Stimulated activated CD4-positive, alpha-beta T cell treated with anti-CD3 and anti-CD28 coated beads, Interleukin-2, amount 100 ng/mL, for 48 hours (primary cell): Measurements from ENCODE around the gene GLRA1.
"Not testable (repeated sequence)": the region's sequence is repeated elsewhere in the genome, so short reads cannot be mapped to it uniquely, and the experiment has no call there.

Experiments
- DNase-seq, 2 donors: peaks; one replicate each; pipeline ENCODE4 v3.0.0-alpha.2; 2020

GLRA1 gene

DNA sequence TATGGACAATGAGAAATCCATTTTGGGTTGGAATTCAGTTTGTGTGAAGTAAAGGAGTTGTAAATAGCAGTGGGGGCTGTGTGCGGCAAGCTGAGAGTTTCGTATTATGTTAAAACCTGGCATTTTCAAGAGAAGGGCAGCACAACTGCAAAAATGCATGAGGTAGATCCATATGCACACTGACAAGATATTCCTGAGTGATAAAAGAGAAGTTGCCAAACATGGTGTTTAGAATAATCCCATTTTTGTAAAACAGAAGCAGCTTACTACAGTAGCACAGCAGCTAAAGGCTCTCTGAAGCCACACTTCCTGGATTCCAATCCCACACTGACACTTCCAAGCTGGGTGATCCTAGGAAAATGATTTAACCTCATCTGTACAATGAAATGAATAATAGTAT lies 11.2 kb downstream of the GLRA1 start:
- DNase-seq, result no peak

DNA sequence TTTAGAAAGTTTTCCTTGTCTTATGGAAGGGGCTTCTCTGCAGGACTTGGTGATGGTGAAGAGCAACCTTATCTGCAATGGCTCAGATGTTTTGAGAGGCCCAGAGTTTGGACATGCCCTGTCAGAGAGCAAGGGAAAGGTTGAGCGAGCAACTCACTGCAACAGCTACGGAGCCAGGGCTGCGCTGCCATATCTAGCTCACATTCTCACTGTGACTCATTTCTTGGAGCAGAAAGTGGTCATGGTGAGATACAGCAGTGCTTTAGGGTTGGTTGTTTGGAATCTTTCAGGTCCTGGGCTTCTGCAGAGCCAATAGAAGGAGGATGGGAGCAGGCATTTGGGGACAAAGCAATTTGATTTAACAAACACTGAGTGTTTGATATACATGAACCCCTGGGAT lies 12.3 kb downstream of the GLRA1 start:
- DNase-seq, result no peak

DNA sequence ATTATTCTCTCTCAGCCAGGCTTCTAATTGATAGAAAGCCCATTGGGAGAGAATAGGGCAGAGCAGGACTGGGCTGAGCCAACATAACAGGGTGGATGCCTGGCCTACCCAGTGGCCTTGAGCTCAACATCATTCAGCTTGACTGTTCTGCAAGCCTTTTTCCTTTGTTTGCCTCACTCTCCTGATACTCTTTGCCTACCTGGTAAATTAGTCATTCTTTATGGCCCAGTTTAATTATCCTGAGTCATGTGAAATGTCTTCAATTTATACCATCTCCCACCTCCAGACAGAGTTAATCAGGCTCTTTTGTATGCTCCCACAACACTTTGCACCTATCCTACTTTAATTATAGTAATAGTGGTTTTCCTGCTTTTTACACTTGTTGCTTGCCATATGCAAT lies 13.6 kb downstream of the GLRA1 start:
- no peak for DNase-seq

DNA sequence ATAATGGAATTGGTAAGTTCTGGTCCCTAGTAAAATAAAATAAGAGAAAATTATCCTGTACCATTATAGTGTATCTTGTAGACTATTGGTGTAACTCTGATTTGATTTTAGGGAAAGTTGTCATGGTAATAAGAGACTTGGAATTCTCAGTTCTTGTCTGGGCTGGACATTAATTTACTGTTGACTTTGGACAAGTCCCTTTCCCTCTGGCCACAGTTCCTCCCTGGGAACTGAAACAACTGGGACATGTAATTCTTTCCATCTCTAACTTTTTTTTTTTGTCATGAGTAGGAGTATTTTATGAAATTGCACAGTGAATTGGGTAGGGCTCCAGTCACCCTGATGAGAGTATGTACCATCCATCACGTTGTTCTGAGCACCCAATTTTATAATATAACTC lies 15.0 kb downstream of the GLRA1 start:
- DNase-seq, result no peak

DNA sequence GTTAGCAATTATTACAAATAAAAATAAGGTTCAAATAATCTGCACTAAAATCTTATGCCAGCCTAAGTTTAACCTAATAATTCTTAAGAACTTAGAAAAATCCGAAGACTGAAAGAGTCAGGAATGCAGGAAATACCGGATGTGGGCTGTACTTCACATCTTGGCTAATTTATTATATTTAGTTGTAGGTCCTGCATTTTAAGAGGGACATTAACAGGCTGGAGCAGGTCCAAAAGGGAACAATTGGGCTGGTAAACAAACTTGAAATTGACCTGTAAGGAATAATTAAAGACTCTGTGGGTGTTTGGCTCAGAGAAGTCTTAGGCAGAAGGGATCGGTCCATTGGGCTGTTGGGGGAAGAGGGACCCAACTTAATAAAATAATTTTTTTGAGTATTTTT lies 18.4 kb downstream of the GLRA1 start:
- no peak for DNase-seq

DNA sequence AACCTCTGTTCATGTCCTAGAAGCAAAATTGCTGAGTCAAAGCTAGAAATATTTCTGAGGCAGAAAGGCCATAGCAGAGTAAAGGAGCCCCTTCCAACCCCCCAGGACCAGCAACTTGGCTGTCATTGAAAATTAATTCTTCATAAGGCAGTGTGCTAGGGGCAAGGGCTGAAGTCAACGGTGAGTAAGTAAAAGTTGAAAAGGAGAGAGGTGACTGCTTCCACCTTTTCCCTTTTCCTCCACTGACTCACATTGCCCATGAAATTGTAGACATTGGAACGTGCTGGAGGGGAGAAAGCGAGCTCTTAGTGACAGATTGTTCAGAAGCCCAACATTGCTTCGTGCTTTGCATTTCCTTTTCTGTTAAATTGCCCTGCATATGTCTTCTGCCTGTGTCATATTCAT lies 19.1 kb downstream of the GLRA1 start:
- DNase-seq, result no peak

DNA sequence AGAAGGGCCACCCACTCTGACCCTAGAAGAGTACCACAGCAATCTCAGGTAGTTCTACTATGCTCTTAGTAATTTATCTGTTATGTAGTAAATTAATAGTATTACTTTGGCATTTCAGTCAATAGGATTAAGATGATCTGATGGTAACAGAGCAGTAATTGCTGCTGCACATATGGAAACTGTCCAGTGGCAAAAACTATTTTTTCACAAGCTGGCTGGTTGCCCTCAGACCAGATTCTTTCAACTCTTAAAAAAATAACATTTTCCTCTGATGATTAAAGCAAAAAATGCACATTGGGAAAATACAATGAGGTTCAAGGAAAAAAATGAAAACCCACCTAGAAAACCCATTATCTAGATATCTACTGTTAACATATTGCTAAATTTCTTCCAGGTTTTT lies 19.7 kb downstream of the GLRA1 start:
- DNase-seq, result no peak

DNA sequence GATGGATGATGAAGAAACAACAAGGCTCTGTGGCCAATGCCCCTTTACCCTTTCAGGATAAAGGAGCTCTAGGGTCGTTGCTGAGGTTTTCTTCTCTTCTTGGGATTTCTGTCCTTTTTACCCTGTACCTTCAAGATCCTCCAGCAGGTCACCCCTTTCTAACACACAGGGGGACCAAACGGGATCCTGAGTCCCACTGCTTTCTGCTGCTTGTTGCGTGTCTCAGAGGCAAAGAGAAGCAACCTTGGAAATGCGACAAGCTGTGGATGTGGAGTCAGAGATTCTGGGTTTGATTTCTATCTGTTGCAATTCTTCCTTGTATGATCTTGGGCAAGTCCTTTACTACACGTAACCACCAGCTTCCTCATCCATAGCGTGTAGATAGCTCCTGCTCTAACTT lies 20.5 kb downstream of the GLRA1 start:
- no peak for DNase-seq

DNA sequence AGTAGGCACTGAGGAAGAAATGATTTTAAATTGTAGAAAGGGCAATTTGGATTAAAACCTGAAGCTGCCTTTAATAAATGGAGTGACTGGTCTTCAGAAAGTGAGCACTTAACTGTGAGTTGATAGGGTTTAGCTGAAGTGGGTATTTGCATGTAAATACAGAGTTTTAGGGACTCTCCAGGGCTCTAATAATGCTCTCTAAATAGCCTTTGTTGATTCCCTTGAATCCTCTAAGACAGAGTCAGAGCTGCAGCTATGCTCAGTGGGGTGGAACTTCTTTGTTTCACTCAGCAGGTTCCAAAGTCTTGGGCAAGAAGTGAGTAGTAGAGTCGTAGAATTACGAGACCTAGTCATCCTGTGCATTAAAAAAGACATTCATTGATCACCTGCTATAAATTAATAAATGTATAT lies 21.4 kb downstream of the GLRA1 start:
- no peak for DNase-seq

DNA sequence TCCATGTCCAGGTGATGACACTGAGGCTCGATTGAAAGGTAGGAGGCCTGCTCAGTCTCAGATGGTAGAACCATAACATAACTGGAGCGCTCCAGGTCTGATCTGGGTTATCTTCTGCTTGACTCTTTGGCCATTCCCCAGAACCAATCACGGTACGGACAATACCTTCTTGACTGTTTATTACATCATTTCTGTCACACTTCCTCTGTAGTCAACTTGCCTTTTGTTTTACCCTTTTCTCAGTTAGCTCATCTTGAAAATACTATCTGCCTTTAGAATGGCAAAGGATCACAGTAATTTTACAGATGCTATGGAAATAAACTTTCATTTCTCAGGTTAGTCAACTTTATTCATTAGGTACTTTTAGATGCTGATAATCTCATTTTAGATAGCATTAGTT lies 22.4 kb downstream of the GLRA1 start:
- DNase-seq, result no peak

DNA sequence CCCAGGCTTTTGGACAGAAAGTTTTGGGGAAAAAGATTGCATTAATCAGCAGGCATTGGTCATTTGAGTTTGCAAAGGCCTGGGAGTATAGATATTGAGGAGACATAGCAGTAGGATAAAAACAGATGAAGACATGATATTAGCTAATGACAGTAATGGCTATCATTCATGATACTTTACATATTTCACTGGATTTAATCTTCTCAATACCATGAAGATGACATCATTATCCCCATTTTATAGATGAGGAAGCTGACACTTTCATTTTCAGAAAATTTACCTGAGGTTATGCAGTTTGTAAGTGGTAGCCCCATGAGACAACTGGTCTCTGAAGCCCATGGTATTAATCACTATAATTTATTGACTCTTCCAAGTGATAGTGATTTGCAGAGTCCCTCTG lies 23.0 kb downstream of the GLRA1 start:
- no peak for DNase-seq

DNA sequence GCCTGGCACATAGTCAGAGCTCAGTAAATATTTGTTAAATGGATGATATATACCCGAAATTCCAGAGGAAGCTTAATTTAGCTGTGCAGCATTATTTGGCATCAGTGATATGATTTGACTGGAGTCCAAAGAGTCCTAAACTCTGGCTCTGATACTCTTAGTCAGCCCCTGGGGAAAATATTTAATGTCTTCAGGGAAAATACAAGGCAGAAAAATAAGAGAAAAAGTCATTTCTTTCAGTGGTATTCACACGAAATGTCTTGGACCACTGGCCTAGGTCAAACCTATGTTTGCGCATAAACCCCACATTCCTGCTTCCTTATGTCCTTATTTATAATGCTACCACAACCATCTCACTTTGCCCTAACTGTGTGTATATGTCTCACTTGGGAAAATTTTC lies 23.8 kb downstream of the GLRA1 start:
- no peak for DNase-seq

DNA sequence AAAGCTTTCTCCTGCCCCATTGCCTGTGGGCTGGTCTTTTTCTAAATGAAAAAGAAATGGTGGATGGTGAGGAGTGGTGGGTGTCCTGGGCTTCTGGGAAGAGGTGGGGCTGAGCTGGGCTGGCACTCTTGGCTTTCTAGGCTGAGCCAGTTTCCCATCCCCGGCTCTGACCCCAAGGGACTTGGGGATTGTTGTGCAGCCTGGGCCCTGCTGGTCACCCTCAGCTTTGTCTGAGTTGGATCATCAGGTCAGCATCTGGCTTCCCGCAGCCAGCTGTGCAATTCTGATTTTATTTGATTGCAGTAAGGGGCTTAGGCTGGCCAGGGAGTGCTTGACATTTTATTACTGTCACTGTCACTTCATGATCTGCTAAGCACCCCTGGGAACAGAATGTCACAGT lies 25.3 kb downstream of the GLRA1 start:
- no peak for DNase-seq

DNA sequence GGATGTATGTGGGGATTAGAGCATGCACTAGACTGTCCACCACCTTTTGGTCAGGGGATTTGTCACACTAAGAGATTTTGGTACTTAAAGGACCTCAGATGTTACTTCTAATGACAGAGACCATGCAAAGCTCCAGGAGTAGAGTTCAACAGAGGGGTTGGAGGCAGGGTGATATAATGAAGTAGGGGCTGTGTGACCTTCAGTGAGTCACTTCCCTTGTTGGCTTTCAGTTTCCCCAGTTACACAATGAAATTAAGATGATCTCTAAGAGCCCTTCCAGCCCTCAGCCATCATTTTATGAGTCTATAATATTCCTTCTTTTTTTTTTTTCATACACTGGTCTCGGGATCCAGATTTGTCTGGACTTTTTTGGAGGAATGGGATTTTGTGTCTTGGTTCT lies 26.8 kb downstream of the GLRA1 start:
- no peak for DNase-seq

DNA sequence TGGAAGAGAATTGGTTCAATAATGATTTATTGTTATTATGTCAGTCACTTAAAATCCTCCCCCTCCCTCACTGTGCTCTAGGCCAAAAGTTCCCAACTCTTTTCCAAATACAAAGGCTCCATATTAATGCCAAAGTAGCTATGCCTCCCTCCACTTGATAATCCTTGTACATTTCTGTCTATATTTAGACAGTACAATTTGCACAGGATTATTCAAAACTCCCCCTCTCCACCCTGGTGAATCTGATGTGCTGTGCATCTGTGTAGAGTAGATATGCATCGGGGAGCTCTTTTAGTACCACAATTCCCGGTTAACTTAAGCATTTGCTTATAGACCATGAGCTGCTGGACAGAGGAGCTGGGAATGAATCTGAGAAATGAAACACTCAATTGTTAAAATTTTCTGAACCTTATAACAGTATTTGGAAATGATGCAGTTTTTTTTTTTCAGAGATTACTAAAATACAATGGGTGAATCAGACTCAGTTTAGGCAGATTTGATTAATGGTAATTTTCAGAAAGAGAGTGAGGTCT lies 27.6 kb downstream of the GLRA1 start:
- no peak for DNase-seq

DNA sequence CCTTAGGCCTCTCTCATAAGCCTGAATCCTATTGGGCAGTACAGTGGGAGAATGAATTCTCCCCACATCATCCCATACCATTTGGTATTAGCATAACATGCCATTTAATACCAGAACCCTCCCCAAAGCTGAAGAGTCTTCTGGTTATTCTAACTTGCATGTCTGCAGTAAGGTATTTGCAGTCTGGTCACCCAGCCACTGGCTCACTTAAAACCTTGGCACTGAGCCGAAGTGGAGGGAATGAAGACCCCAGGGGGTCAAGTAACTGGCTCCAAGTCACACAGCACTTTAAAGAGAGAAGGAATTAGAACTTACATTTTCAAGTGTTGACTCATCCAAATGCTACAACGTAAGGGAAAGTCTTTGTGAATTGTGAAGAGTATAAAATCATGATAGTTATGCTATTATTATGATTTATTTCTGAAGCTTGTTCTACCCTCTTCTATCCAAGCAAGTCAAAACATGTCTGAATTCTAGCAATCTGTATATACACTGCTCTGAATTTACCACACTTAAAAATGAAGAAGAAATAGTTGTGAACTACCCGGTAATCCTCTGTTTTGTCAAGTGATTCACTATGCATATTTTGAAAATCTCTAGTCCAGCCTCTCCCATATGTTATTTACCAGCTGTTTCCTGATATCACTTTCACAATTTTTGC lies 28.5 kb downstream of the GLRA1 start:
- no peak for DNase-seq

DNA sequence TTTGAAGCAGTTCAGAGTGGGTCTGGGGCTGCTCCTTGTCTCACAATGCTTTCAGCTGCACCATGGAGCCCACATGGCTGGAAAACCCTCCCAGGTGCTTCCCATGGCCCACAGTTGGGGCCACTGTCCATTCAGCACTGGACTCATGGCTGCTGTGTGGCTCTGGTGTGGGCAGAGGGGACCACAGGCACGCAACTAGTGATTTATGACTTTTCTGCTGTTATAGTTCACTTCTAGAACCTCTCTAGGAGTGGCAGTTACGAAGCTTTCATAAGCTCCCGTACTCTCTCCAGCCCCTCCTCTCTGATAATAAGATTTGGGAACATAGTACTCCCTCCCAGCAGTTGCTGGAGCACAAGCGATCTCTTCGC lies 29.0 kb downstream of the GLRA1 start:
- DNase-seq, result no peak

DNA sequence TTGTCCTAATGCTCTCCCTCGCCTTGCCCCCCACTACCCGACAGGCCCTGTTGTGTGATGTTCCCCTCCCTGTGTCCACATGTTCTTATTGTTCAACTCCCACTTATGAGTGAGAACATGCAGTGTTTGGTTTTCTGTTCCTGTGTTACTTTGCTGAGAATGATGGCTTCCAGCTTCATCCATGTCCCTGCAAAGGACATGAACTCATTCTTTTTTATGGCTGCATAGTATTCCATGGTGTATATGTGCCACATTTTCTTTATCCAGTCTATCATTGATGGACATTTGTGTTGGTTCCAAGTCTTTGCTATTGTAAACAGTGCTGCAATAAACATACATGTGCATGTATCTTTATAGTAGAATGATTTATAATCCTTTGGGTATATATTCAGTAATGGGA lies 31.2 kb downstream of the GLRA1 start:
- not testable (repeated sequence) for DNase-seq

DNA sequence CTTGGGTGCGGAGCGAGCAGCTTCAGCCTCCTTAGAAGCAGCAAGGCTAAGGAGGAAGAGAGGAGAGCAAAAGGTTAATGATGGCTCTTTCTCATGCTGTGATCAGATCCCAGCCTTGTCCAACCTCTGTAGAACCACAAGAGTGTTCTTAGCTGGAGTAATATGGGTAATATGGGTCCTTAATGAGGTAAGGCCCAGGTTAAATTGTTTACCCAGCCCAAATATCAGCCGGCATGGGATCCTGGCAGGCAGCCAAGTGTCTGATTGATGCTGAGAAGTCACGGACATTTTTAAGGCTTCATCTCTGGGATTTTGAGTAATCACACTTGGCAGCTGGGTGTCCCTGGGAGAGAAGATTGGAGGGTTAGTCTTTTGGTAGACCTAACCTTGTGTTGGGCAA lies 32.3 kb downstream of the GLRA1 start:
- no peak for DNase-seq

DNA sequence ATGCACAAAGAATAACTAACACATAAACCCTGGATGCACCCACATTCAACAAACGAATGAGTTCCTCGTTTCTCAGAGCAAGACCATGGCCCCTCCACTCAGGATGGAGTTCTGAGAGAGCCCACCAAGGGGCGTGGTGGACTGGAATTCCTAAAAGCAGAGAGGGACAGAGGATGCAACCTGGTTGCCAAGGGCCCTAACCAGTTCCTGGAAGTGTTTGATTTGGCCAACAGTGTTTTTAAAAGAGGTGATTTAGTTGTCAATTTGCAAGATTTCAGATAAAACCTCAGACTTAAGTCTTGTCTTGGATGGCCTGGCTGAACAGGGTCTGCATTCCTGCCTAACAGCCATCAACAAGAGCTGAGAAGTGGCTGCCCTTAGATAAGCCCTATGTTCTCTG lies 34.4 kb downstream of the GLRA1 start:
- no peak for DNase-seq

DNA sequence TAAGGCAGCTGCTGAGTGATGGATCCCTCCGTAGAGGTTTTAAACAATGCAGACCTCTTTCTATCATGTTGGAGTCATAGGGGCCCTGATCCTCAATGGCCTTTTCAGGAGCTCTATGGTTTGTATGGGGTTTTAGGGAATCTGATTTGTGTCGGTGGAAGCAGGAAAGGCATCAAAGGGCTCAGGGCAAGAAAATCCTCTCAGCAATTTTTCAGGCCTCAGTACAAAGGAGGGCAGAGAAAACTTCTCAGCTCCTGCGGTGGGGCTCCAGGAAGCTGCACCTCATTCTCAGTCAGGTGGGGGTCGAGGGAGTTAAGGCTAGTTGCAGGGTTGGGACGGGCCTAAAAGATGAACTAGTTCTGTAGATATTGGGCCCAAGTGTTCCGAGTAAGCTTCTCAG lies 35.0 kb downstream of the GLRA1 start:
- no peak for DNase-seq

DNA sequence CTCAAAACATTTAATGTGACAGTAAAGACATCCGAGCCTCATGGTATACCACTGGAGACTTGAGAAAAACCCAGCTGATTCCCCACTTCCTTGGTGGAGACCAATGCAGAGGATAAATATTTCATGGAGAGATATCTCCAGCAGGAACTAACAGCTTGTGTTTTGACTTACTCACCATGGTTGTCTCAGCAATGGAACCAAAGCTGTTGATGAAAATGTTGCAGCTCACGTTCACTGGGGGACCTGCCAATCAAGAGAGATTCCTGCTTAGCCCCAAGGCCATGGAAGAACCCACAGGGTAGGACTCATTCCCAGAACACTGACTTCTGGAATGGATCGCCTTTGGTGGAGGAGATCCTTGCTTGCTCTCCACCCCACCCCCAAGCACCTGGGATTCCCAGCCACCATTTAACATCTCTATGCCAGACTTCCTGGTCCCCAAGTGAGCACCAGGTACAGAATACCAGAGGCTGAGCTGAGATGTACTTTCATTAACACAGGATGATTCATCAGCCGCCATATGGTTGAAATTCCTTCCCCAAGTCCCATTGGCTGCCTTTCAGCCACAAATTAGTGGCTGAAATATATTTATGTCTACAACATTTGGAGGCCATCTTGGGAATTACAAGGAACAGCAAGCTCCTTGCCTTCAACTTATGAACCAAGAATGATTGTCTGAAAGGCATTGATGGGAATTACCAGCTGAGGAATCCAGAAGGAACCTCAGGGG lies 37.9 kb downstream of the GLRA1 start:
- DNase-seq, result no peak

DNA sequence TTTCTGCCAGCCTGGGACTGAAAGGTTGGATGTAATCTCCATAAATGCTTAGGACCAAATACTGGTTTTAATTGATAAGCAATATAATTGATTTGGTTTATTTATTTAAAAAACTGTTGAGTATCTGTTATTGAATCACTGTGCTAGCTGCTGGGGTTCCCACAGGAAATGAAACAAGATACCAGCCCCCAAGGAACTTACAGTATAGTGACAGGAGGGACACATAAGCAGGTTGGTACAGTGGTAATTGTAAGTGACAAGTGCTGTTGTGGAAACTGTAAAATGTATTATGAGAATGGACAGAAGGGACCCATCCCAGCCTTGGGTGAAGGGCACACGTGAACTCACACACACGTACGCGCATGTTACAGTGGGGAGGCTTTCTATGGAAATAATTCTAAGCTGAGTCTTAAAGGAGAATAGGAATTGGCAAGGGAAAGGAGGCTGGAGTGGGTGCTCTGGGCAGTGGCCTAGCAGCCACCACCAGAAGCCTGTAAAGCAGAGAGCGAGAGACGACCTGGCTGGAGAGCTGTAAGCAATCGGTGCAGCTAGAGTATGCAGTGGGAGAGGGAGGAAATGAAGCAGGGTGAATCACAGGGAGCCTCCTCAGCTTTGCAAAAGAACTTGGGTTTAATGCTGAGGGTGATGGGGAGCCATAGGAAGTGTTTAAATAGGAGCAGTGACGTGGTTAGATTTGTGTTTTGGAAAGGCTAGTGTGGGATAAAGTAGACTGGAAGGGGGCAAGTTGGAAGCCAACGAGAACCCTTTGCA lies 39.3 kb downstream of the GLRA1 start:
- no peak for DNase-seq

DNA sequence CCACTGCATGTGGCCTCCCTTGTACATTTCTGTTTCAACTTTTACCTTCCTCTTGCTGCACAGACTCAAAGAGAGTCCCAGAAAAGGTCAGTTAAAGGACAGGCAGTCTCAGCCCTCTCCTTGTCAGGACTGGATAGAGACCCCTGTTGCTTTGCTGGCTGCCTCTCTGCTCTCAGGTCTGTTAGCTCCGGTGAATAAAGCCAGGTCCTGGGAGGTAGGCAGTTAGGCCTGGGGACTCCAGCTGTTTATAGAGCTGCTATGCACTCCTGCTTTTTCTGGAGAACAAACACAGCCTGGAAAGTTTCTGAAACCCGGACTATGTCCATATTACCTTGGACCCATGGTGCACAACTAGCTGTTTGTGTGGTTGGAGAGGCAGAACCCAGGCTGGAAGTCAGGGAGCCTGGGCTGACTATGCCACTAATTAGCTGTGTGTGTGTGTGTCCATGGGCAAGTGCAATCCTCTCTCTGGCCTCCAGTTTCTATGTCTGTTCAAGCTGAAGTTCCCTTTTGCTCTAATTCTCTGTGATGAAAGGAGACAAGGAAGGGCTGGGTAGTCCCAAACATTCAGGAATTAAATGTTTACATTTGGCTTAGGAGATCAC lies 42.9 kb downstream of the GLRA1 start:
- no peak for DNase-seq
